GM10847 (cell line): ENCODE results near the gene AQP11.

Experiments
- POLR2A ChIP-seq: IDR thresholded peaks from 2 replicates; pipeline ENCODE4 v1.6.1; 2011; ENCODE audit not compliant: insufficient read length; ENCODE audit errors: extremely low read depth

The AQP11 gene

GRCh38 chr11:77580712-77581337 lies 8.9 kb upstream of the AQP11 start:
- no peak for TF ChIP-seq POLR2A

DNA sequence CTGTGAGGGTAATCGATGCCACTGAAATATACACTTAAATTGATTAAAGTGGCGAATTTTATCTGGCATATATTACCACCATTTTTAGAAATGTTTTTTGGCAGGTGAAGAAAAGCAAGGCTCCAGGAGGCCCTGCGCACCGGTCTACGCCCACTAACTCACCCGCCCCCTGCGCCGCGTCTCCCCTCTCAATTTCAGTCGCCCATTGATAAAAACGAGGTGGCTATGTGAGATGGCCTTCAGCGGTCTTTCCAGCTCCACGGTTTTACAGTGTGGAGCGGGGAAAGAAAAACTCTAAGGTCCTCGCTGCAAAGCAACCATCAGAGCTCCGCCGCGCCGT lies 602 bp upstream of the AQP11 start:
- no peak for TF ChIP-seq POLR2A

GRCh38 chr11:77590194-77590782 lies 535 bp downstream of the AQP11 start:
- no peak for TF ChIP-seq POLR2A

- no peak for TF ChIP-seq POLR2A
These were observed 3.0 kb downstream of the AQP11 start for GRCh38 chr11:77592727-77593126.

DNA sequence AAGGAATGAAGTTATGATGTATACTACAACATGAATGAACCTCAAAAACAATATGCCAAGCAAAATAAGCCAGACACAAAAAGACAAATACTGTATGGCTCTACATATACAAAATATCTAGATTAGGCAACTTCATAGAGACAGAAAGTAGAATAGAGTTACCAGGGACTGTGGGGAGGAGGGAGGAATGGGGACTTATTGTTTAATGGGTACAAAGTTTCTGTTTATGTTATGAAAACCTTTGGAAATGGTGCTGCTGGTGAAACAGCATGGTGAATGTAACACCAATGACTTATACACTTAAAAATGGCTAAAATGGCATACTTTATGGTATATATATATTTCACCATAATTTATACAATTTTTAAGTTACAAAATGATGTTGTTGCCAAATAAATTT lies 4.1 kb downstream of the AQP11 start:
- TF ChIP-seq POLR2A: no peak

DNA sequence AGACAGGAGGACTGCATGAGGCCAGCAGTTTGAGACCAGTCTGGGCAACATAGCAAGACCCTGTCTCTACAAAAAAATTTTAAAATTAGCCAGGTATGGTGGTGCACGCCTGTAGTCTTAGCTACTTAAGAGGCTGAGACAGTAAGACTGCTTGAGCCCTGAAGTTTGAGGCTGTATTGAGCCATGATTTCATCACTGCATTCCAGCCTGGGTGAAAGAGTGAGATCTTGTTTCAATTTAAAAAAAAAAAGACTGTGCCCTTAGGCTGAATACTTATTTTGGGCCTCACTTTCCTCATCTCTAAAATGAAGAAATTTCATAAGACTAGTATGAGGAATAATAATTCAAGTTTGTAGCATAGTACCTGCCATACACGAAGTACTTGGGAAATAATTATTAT lies 6.9 kb downstream of the AQP11 start:
- TF ChIP-seq POLR2A: no peak

DNA sequence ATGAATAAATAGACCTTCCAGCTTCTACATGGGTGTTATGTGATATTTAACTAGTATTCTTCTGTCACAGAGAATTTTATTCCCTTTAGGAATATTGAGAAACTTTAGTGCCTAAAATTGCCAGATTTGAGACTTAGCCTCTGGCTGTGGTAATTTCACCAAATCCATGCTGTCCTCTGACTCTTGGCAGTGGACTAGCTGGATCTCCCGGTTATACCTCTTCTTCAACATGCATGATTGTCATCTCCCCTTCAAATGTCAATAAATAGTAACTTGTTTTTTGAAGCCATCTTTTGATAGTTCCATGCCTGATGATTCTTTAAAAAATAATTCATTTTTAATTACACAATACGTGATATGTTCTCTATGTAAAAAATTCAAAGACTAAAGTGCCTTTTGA lies 8.4 kb downstream of the AQP11 start:
- TF ChIP-seq POLR2A: no peak

GRCh38 chr11:77602381-77603088 lies 12.8 kb downstream of the AQP11 start:
- TF ChIP-seq POLR2A: no peak

- TF ChIP-seq POLR2A: no peak
These were observed 14.5 kb downstream of the AQP11 start for GRCh38 chr11:77604281-77604680.

DNA sequence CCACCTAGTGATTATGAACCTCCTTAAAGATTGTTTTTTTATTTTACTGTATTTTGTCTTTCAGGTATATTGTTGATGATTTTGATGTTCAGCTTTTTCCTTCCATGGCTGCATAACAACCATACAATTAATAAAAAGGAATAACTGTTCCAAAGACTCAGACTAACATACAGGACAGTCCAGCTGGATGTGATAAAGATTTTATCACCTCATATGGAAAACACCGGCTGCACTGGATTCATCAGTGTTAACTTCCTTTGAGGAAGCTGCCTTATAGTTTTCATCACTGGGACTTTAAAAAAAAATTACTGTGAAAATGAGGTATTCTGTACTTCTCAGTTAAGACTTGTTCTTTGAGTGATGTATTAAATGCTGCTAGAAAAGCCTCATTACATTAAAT lies 19.5 kb downstream of the AQP11 start:
- no peak for TF ChIP-seq POLR2A

- no peak for TF ChIP-seq POLR2A
These were observed 22.2 kb downstream of the AQP11 start for GRCh38 chr11:77611921-77612320.

- TF ChIP-seq POLR2A: no peak
These were observed 28.1 kb downstream of the AQP11 start for GRCh38 chr11:77617892-77618291.

- no peak for TF ChIP-seq POLR2A
These were observed 29.9 kb downstream of the AQP11 start for GRCh38 chr11:77619576-77620198.

DNA sequence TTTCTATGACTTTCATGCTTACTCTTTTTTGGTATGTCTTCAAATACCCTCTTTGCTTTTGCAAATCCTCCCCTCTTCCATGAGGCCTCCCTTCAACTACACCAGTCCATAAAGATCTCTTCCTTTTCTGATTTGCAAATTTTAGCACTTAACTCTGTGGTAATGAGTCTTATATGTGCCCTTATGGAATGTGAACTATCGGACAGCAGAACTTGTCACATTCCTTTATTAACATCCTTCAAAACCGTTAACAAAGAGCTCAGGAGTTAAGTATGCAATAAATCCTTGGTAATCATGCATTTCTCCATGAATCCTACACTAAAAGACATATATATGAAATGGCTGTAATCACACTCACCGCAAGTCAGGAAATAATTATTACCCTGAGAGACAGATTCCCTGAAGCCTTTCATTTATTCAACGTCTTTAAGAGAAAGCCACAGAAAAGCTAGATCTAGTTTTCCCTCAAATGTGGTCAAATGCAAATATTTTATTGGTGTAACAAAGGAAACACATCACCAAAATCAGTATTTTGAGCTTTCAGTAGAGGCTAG lies 40.5 kb downstream of the AQP11 start:
- no peak for TF ChIP-seq POLR2A

- no peak for TF ChIP-seq POLR2A
These were observed 47.1 kb downstream of the AQP11 start for GRCh38 chr11:77636731-77637344.
